Liver (tissue), 9 donors: ENCODE data around the gene MSX2. TPM values are rescaled to one million over a fixed set of nuclear protein-coding genes. Genes with fewer than 3 reads are reported as not detected.

Experiments used
- DNase-seq: peaks from one replicate; pipeline ENCODE4 v3.0.0-alpha.2; 2017; ENCODE audit warnings: low spot score
- H3K27ac ChIP-seq, 2 donors: one replicate each; pipeline ENCODE4 v1.7.0; 2013; ENCODE audit warnings: inconsistent platforms in 2 of 2, low read length in 2 of 2, control low read depth in 1 of 2, low read depth in 1 of 2, mild to moderate bottlenecking in 1 of 2
- H3K27me3 ChIP-seq, 4 donors: one replicate each; pipeline versions ENCODE4 v1.6.1 to v1.7.0; 2013; ENCODE audit warnings: low read length in 3 of 4, inconsistent platforms in 1 of 4, mild to moderate bottlenecking in 1 of 4, moderate library complexity in 1 of 4; ENCODE audit not compliant: control insufficient read depth in 4 of 4, insufficient read depth in 4 of 4
- H3K36me3 ChIP-seq, 4 donors: one replicate each; pipeline versions ENCODE4 v1.6.1 to v1.7.0; 2013; ENCODE audit warnings: low read length in 3 of 4, mild to moderate bottlenecking in 3 of 4, low read depth in 1 of 4, moderate library complexity in 1 of 4; ENCODE audit not compliant: control insufficient read depth in 4 of 4, insufficient read depth in 3 of 4
- H3K4me1 ChIP-seq, 4 donors: one replicate each; pipeline versions ENCODE4 v1.6.1 to v1.7.0; 2013; ENCODE audit warnings: low read length in 3 of 4, mild to moderate bottlenecking in 3 of 4, moderate library complexity in 1 of 4; ENCODE audit not compliant: control insufficient read depth in 4 of 4, insufficient read depth in 4 of 4
- H3K4me3 ChIP-seq, 3 donors: one replicate each; pipeline versions ENCODE4 v1.6.1 to v1.7.0; 2013; ENCODE audit warnings: low read length in 3 of 3, control low read depth in 1 of 3, low read depth in 1 of 3, mild to moderate bottlenecking in 1 of 3
- H3K9ac ChIP-seq, 2 donors: one replicate each; pipeline ENCODE4 v1.7.0; 2013; ENCODE audit warnings: low read length in 2 of 2, mild to moderate bottlenecking in 2 of 2, moderate library complexity in 2 of 2, control low read depth in 1 of 2, low read depth in 1 of 2
- H3K9me3 ChIP-seq, 4 donors: one replicate each; pipeline versions ENCODE4 v1.6.1 to v1.7.0; 2013; ENCODE audit warnings: low read length in 3 of 4; ENCODE audit not compliant: control insufficient read depth in 4 of 4
- CTCF ChIP-seq: fragments of 150-350 bp; IDR thresholded peaks from 2 replicates; pipeline ENCODE4 v1.5.1; 2017; ENCODE audit warnings: improper control_type of control experiment, low read depth, low read length; ENCODE audit not compliant: missing input control
- EGR1 ChIP-seq, 2 donors: IDR thresholded peaks; 2 replicates each; pipeline ENCODE4 v1.6.1; 2016 to 2018; ENCODE audit warnings: antibody characterized with exemption in 2 of 2, low read depth in 2 of 2
- FOXA1 ChIP-seq: IDR thresholded peaks from 2 replicates; pipeline ENCODE4 v1.6.1; 2016; ENCODE audit warnings: antibody characterized with exemption
- FOXA2 ChIP-seq: IDR thresholded peaks from 2 replicates; pipeline ENCODE4 v1.6.1; 2016; ENCODE audit warnings: antibody characterized with exemption
- GABPA ChIP-seq, 2 donors: IDR thresholded peaks in 1 of 2; conservative IDR thresholded peaks in 1 of 2; 2 replicates each; pipeline ENCODE4 v1.6.1; 2016; ENCODE audit warnings: antibody characterized with exemption in 2 of 2, mild to moderate bottlenecking in 1 of 2, moderate library complexity in 1 of 2
- HNF4A ChIP-seq, 2 donors: conservative IDR thresholded peaks; 2 replicates each; pipeline ENCODE4 v1.6.1; 2016; ENCODE audit warnings: antibody characterized with exemption in 2 of 2, mild to moderate bottlenecking in 2 of 2
- HNF4G ChIP-seq: IDR thresholded peaks from 2 replicates; pipeline ENCODE4 v1.6.1; 2016; ENCODE audit warnings: antibody characterized with exemption
- JUND ChIP-seq, 2 donors: IDR thresholded peaks; 2 replicates each; pipeline ENCODE4 v1.6.1; 2016; ENCODE audit warnings: antibody characterized with exemption in 2 of 2
- MAX ChIP-seq: IDR thresholded peaks from 2 replicates; pipeline ENCODE4 v1.6.1; 2016; ENCODE audit warnings: antibody characterized with exemption
- RAD21 ChIP-seq, 2 donors: IDR thresholded peaks; 2 replicates each; pipeline ENCODE4 v1.6.1; 2016; ENCODE audit warnings: antibody characterized with exemption in 2 of 2, mild to moderate bottlenecking in 2 of 2
- REST ChIP-seq: IDR thresholded peaks from 2 replicates; pipeline ENCODE4 v1.6.1; 2016; ENCODE audit warnings: antibody characterized with exemption, mild to moderate bottlenecking
- RXRA ChIP-seq, 2 donors: IDR thresholded peaks; 2 replicates each; pipeline ENCODE4 v1.6.1; 2017 to 2018; ENCODE audit warnings: antibody characterized with exemption in 2 of 2, mild to moderate bottlenecking in 1 of 2
- ZBTB33 ChIP-seq: IDR thresholded peaks from 2 replicates; pipeline ENCODE4 v1.6.1; 2016; ENCODE audit warnings: antibody characterized with exemption
- WGBS: extraction: QIAGEN DNeasy Blood & Tissue Kit; methylation state at CpG from one replicate; pipeline ENCODE4 v1.1.7; 2013; 5-methylcytosine and 5-hydroxymethylcytosine counted together
- polyA plus RNA-seq, 2 donors: library from polyadenylated mRNA; stranded (reverse) in 1 of 2; unstranded in 1 of 2; fragments of 200-250 nt in 1 of 2; fragments of >200 nt in 1 of 2; fragmentation: Nextera tagmentation in 1 of 2; extraction: Ambion mirVana in 1 of 2; gene quantifications; one replicate each; pipeline versions ENCODE4 v1.2.1 to v1.2.3, GENCODE V29; 2013 to 2015
- total RNA-seq, 2 donors: library from RNA; depleted of rRNA; stranded (reverse); fragments of >200 nt; gene quantifications; one replicate each; pipeline ENCODE4 v1.2.3, GENCODE V29; 2014
- donor health status: healthy.
- donor health status: healthy.
- donor health status: healthy.
- donor health status: healthy.
- donor health status: healthy.

Gene MSX2
- total and polyA plus RNA-seq, 4 donors = 0.08 to 0.09 TPM; not detected in 2

- peaks cover 0 to 14% (median 0%) of the 10 kb centered on the region in 4 donors for H3K27me3 ChIP-seq
- H3K27ac ChIP-seq = no peak overlapping the region
- WGBS = 52% methylated on average over 8 of the region's 8 CpGs
- no peak overlapping the region for H3K4me3 ChIP-seq
- no peak for DNase-seq
- no peaks in the 10 kb centered on the region for H3K4me1 ChIP-seq
- no peak for TF ChIP-seq GABPA (IDR thresholded peaks at IDR 0.05 in 1 of 2, conservative IDR thresholded peaks at IDR 0.05 in 1 of 2)
- no peak for TF ChIP-seq FOXA1
- TF ChIP-seq ZBTB33 = no peak
- TF ChIP-seq JUND (IDR thresholded peaks at IDR 0.05) = no peak
- TF ChIP-seq HNF4A (conservative IDR thresholded peaks at IDR 0.05) = no peak
- no peak for TF ChIP-seq EGR1 (IDR thresholded peaks at IDR 0.05; ENCODE audit: low read depth in 2 of 2)
- H3K9ac ChIP-seq = no peak overlapping the region
- H3K36me3 ChIP-seq = no peaks in the 10 kb centered on the region
- no peaks in the 10 kb centered on the region for H3K9me3 ChIP-seq
Measured at GRCh38 chr5:174745590-174746103, 21.3 kb downstream of the MSX2 start.

- Histone ChIP-seq H3K9me3 (no peaks in the 10 kb centered on the region), H3K36me3 (no peaks in the 10 kb centered on the region), H3K27ac (no peak overlapping the region), H3K4me3 (no peak overlapping the region), H3K9ac (no peak overlapping the region), H3K27me3 (peaks cover 0 to 19% (median 10%) of the 10 kb centered on the region in 4 donors), H3K4me1 (no peaks in the 10 kb centered on the region)
- no peak for DNase-seq
- 7% methylated on average over 3 of the region's 3 CpGs for WGBS
- no peak for TF ChIP-seq EGR1 (IDR thresholded peaks at IDR 0.05; ENCODE audit: low read depth in 2 of 2)
- TF ChIP-seq GABPA (IDR thresholded peaks at IDR 0.05 in 1 of 2, conservative IDR thresholded peaks at IDR 0.05 in 1 of 2) = no peak
- TF ChIP-seq RXRA (IDR thresholded peaks at IDR 0.05) = no peak
- no peak for TF ChIP-seq JUND (IDR thresholded peaks at IDR 0.05)
- no peak for TF ChIP-seq CTCF
Measured at GRCh38 chr5:174750711-174751110, 26.3 kb downstream of the MSX2 start.

GRCh38 chr5:174751154-174752000 is 27.0 kb downstream of the MSX2 start:
- no peak overlapping the region for H3K9ac ChIP-seq
- H3K4me3 ChIP-seq = no peak overlapping the region
- H3K27me3 ChIP-seq = peaks cover 0 to 19% (median 10%) of the 10 kb centered on the region in 4 donors
- no peaks in the 10 kb centered on the region for H3K9me3 ChIP-seq
- H3K27ac ChIP-seq = no peak overlapping the region
- H3K4me1 ChIP-seq = no peaks in the 10 kb centered on the region
- no peaks in the 10 kb centered on the region for H3K36me3 ChIP-seq
- no peak for DNase-seq
- WGBS = 3% methylated on average over 89 of the region's 89 CpGs
- TF ChIP-seq RAD21 (IDR thresholded peaks at IDR 0.05) (no peak), MAX (no peak), FOXA2 (no peak), CTCF (no peak), HNF4G (no peak), GABPA (IDR thresholded peaks at IDR 0.05 in 1 of 2, conservative IDR thresholded peaks at IDR 0.05 in 1 of 2) (no peak), REST (no peak), HNF4A (conservative IDR thresholded peaks at IDR 0.05) (no peak), RXRA (IDR thresholded peaks at IDR 0.05) (no peak)
